HG03135 (cell line): ENCODE results near the gene FBXL22.

Source experiments
- ATAC-seq: cut with Tn5 transposase; IDR thresholded peaks from one replicate; pipeline ENCODE4 v1.9.1; 2021; ENCODE audit warnings: mild to moderate bottlenecking, moderate library complexity; ENCODE audit not compliant: unreplicated experiment

FBXL22 gene

DNA sequence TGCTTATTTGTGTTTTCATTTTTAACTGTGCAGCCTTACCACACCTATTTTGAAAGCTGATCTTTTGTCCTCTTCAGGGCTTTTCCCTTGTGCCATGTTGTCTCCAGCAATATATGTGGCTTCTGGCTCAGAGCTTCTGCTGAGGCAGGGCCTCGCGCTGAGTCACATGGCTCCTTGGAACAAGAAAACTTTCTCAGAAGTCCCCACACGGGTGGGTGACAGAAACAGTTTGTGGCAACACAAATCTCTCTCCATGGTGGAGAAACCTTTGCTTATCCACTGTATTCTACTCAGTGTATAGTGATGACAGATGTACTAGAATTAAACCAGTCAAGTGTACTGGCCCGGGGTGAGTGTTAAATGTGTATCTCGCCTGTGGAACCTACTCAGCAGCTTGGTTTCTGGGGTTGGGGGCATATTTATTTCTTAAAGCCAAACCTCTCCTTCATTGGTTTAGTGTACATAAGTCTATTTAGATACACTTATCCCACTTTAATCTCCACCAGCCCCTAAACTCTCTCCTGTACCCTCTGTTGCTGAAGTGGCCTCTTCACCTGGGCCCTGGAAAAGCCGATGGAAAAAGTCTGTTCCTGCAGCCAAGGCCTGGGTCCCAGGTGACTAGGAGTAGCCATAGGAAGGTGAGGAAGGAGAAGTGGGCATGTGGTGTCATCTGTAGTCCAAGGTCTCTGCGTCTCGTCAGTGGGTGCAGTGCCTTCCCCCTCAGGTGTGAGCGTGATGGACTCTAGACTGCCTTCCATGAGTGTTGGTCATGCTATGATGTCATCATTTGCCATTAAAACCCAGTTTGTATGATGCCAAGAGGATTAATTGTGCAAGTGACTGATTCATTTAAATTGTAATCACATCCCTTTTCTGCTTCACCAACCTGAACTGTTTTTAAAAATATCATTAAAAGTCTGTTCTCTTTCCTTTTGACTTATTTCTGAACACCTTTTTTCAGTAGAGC lies 3.2 kb upstream of the FBXL22 start:
- no peak for ATAC-seq

DNA sequence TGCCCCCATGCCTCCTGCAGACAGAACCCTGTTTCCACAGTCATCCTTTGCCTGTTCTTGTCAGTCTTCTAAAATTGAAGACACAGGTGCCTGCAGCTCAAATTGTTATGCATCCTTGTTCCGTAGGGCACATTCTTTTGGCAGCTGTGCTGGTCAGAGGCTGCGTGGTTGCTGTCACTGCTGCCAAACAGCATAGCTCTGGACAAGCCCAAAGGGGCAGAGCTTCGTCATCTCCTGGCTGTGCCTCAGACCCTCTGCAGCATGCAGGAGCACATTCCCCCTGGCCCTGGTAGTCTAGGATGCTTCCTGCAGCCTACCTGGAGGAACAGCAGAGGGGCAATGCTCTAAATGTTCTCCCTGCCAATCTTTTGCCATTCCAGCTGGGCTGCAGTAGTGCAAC lies 2.1 kb upstream of the FBXL22 start:
- ATAC-seq, result no peak

DNA sequence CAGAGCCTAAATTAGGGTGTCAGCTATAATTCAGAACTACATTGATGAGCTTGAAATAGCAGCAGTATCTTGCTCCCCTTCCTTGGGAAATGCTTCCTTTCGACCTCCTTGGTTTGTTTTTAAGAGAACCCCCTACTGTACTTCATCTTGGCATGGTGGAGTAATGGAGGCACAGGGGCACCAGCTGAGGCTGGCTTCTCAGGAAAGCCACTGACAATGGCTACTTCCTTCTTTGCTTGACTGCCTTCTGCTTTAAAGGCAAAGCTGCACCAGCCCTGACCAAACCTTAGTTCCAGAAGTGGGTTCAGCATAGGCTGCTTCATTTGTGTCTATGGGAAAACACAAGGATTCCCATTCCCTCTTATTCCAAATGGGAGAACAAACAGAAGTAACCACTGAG lies 1.5 kb upstream of the FBXL22 start:
- ATAC-seq, result no peak

DNA sequence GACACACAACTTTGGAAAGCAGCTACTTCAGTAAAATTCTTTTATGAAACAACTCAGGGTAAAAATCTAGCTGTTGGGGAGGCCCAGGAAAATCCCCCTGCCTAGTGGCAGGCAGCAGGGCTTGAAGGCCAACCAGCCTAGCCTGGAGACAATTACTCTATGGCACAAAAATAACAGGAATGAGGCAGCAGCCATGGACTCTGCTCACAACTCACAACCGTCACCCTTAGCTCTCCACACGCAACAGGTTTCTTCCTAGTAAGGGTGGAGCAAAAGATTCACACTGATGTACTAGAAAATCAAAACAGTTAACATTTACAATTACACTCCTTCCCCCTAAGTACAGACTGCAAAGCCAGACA lies 530 bp upstream of the FBXL22 start:
- ATAC-seq, result no peak

DNA sequence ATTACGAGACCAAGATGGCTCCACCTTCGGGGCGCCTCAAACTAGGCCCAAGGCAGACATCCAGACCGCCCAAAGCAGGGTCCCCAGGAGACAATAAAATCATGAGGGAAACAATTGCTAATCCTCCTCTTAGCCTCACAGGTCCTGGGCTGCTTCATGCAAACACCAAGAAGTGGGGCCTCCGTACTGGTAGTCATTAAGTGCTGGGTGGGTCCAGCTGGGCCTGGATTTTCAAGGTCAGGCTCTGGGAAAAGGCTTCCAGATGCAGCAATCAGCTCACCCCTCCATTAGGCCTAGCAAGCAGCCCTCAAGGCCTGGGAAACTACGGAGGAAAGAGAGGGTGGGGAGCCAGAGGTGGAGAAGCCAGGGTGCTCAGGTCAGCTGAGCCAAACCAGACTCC lies 634 bp downstream of the FBXL22 start:
- ATAC-seq, result no peak

DNA sequence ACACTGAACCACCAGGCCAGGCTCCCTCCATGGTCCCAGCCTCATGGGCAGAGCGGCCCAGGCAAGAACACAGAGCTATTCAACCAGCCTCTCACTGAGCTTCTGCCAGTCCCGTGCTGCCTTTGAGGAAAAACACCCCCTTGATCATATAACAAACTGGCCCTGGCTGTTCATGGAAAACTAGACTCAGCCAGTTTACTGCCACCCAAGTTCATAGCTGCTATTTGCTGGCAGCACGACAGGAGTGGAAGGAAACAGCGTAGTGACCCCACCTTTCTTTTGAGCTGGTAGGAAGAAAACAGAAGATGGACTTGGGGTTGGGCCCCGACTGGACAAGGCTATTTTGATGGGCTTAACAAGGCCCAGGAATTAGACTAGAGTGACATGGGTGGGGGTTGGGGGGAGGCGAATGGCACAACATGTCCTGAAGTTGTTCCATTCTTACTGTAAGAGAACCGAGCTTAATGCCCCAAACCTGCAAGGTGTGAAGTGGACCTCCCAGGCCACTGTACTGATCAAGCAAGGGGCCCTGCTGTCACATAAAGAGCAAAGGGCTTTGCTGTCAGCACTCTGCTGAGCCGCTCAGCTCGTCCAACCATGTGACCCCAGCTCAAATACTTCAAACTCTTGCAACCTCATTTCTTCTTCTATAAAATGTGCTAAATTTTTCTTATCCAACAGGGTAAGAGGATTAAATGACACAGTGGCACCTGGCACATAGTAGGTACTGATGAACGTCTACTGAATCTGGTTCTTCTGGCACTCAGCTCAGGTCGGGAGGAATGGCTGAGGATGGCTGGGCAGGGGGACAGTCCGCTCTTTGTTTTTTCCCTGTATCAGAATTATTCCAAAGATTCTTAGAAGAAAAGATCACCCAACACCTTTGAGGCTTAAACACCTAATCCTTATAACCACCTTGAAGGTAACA lies 1.6 kb downstream of the FBXL22 start:
- no peak for ATAC-seq

DNA sequence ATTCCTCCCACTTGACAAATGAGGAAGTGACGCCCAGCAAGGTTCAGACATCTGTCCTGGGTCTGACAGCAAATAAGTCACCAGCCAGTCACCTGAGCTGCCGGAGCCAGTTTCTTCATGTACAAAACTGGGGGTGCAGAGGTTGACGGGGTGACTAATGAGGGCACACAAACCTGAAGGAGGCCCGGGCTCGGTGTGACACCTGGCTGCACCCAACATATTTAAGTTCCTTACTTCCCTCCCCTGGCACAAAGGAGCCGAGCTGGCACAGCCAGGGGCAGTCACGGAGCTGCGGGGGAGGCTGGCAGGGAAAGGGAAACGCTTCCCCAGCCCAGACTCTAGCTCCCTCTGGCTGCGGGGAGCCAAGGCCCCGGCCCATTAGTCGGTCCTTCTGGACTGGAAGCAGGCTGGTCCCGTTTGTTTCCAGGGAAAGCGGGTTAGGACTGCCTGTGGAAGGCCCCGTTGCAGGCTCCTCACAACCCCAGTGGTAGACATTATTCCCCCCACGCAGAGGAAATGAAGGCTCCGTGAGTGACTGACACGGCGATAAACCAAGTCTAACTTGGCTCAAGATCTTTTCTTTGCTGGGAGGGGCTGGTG lies 2.3 kb downstream of the FBXL22 start:
- ATAC-seq, result no peak

DNA sequence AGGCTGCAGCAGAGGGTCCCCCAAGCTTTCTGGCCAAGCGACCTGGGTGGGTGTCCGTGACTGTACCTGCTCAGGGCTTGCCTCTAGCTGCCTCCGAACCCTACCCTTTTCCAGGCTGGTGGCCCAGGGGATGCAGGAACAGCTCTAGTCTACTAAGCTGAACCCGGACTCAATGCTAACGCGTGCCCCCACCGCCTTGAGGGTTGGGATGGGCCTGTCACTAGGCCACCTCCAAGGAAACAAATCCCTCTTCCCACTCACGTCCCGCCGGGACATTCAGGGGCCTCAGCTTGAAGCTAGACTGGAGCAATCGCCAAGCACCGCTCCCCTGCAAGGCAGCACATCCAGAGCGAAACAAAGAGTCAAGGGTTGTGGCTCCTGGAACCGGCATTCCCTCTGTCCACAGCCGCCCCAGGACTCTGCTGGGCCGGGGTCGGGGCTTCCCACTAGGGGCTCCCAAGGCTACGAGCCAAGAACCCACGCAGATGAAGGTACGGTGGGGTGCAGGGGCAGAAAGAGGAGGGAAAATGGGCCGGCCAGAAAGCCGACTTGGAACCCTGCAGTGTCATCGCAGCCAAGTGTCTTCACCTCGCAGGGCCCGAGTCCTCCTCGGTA lies 2.9 kb downstream of the FBXL22 start:
- ATAC-seq, result peak; percentile 9

DNA sequence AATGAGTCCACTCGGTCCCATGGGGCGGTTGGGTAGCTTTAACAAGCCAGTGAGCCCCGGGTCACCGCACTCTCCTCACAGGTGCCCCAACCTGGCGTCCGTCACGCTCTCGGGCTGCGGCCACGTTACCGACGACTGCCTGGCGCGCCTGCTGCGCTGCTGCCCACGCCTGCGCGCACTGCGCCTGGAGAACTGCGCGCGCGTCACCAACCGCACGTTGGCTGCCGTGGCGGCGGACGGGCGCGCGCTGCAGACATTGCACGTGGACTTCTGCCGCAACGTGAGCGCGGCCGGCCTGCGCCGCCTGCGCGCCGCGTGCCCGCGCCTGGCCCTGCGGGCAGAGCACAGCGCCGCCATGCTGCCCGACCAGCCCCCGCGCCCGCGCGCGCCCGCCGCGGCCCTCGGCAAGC lies 3.4 kb downstream of the FBXL22 start:
- peak; percentile 61 for ATAC-seq

DNA sequence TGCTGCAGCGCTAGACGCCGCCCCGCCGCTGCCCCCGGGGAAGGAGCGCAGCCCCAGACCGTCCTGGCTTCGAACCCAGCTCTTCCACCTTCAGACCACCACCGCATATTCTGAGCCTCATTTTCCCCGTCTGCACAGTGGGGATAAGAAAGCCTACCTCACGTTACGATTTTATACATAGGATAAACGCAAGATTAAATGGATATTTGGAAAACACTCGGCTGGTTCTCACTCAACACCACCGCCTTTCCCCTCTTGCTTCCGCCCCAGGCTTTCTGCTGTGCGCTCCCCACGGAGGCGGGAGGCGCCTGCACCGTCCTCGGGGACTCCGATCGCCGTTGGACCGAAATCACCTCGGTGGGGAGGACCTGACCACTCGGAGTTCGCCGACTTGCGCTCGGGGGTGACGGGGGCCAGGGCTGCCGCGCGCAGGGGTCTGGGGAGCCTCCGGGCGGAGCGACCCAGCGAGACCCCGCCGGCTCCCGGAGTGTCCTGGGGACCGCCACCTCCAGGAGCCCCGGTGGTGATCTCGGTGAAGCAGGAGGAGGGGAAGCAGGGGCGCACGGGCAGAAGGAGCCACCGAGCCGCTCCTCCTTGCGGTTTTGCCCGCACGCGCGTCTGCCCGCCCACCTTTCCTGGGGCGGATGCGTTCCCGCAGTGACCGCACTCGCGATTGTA lies 4.0 kb downstream of the FBXL22 start:
- ATAC-seq, result peak; percentile 10

DNA sequence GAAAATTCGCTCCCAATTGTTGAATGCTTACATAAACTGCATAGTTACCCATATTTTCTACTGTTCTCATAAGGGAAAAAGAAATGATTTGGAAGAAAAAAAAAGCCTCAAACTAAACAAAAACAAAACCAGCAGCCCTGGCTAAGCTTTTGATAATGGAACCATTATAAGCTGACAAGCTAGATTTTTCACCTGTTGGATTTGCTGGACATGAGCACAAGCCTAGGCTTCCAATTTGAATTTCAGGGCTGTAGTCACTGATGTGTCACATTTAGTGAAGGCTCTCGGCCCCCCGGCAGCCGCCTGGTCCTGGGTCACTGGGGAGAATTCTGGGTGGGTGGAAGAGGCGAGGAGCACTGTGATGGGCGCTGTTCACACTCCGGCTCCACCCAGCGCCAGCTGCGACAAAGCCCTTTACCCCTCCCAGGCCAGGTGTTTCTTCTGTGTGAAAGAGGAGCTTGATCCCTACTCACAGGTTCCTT lies 4.6 kb downstream of the FBXL22 start:
- no peak for ATAC-seq

DNA sequence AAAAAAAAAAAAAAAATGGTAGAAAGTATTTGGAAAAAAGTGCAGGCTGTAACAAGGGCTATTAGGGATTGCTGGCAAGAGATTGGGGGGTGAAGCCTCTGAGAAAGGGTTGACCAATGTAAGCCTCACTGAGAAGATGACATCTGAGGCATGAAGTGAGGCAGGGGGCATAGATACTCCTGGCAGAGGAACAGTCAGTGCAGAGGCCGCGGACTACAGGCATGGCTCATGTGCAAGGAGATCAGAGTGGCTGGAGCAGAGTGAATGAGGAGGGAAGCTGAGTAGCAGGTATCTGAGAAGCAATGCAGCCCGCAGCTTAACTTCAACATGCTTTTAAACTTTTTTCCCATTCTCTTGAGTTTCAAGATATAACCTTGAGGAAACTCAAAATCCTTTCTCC lies 5.4 kb downstream of the FBXL22 start:
- no peak for ATAC-seq

DNA sequence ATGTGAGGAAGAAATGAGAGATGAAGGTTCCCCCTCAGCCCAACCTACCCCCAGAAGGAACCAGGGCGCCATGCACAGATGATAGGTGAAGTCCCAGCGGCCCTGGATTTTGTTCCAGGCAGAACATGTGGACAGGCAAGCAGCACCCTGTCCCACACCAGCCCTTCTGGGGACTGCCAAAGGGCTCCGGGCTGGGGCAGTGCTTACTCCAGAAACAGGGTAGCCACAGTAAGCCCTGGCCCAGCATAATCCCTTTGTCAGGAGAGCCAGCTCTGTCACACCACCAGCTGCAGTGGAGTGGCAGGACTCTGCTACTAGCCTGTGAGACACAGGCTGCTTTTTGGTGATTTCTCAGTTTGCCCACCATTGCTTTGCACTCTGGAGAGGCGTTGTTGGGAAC lies 6.3 kb downstream of the FBXL22 start:
- ATAC-seq, result no peak

DNA sequence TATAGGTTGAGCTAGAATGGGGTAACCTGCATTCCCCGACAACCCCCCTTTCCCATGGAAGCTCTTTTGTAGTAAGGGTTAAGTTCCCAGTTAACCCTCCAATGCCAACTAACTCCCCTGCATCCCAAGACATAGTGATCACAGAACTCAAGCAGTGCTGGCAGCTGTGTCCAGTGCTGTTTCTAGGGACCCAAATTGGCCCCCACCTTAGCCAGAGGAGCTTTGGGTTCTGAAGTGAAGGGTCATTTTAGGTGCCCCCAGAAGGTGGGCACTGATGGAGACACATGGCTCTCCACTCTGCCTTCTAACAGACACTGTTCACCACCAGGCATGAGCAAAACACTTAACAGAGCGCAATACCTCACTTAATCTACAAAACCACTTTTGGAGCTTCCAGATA lies 7.1 kb downstream of the FBXL22 start:
- no peak for ATAC-seq

DNA sequence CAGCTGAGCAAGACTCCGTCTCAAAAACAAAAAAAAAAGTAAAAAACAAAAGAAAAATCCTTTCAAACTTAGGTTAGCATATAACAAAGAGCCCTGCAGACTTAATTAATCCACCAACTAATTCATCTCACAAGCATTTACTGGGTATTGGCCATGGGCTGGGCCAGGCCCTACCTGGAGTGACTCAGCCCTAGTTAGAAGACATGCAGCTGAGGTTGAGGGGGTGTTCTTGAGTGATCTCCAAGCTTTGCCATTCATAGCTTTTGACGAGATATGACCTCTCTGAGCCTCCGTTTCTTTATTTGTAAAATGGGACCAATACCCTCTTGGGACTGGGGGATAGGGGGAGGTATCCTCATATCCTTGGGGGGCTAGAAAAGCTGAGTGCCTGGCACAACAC lies 7.8 kb downstream of the FBXL22 start:
- no peak for ATAC-seq

DNA sequence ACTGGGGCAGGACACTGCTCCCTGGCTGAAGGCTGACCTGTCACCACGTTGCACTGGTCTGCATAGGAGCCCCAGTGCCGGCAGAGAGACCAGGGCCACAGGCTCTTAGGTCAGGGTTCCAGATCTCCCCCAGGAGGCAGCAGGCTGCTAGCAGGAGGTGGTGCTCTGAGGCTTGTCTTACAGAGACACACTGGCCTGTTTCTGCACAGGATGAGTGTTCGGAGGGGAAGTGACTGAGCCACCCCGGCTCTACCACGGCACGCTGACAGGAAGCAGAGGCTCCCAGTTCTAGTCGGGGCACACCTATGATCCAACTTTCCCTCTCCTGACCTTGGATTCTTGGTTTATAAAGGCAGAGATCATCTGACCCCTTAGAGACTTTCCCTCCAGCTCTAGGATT lies 8.6 kb downstream of the FBXL22 start:
- ATAC-seq, result no peak

DNA sequence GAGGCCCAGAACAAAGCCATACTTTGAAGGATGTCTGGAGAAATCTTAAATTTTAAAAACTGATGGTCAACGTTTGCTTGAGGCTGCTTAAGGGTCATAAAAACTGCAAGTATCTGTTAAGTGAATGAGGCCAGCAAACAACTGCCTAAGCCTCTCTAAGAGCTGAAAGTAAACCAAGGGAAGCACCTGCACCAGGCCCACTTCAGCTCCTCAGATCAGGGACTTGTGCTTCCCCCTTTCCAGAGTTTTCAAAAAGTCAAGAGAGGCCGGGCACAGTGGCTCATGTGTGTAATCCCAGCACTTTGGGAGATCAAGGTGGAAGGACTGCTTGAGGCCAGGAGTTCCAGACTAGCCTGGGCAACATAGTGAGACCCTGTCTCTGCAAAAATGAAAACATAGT lies 9.1 kb downstream of the FBXL22 start:
- no peak for ATAC-seq

DNA sequence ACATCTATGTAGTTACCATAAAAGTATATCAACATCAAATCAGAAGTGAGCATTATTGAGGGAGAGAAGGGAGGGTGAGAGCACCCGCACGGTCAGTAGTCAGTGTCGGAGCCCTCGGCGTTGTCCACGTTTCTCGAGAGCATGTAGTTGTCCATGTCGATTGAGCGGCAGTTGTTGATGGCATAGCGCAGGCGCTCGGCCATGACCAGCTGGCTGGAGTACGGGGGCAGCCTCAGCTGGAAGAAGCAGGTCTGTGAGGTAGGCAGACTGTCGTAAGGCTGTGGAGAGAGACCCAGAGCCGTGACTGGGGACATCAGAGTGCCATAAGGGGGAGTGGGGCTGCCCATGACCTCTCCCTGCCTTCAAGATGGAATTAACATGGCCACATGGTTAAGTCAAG lies 11.8 kb downstream of the FBXL22 start:
- ATAC-seq, result no peak

DNA sequence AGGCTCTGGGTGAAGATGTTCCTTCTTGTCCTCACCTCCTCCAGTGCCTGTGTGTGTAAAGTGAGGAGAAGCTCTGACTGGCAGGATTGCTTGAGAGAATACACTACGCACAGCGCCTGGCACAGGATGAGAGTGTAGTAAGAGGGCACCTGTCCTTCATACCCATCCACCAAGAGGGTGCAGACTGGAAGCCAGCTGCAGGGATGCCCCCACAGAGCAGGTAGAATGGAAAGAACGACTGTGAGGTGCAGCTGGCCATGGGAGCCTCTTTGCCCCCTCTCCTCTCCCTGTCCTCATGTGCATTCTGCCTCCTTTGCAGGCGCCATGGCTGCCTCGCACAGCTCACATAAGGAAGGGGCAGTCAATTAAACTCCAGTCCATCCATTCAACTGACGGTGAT lies 12.3 kb downstream of the FBXL22 start:
- no peak for ATAC-seq

DNA sequence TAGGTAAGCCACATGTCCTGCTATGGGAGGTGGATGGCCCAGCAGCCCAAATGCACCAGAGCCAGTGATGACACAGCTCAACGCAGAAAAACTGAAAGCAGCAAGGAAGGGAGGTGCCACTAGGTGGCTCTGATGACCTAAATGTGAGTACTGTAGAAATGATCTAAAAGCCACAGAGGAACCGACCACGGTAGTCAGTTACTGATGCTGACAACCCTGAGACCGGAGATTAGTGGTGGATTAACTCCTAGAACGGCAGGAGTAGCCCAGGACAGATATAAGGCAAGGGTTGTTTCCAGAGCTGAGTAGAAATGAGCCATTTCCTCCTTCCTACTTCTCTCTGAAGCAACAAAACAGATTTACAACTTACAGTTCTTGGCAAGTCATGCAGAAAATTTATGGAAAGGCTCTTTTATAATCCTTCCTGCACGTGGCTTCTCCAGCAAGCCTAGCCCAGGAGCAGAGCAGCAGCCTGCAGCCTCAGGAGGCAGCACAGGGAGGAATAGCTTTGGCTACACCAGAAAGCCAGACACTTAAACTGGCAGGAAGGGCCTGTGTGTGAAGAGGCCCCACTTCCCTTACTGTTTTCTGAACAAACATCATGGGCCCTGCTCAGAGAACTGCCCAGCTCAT lies 13.1 kb downstream of the FBXL22 start:
- ATAC-seq, result no peak
